ENCODE results near the gene VRK2. TPM values are rescaled to one million over a fixed set of nuclear protein-coding genes. Genes with fewer than 3 reads are reported as not detected.

The VRK2 gene
- total RNA-seq, 1 experiment from 2014 or later: 33.0 TPM

DNA sequence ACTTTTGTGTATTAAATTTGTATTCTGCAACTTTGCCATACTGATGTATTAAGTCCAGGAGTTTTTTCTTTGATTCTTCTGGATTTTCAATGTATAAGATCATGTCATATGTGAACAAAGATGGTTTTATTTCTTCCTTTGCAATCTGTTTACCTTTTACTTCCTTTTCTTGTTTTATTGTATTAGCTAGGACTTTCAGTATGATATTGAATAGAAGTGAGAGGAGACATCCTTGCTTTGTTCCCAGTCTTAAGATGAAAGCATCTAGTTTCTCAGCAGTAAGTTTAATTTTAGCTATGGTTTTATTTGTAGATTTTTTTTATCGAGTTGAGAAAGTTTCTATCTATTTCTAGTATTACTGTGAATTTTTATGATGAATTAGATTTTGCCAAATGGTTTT lies 25.5 kb downstream of the VRK2 start:
- Histone ChIP-seq H3K27me3 (ENCODE audit: insufficient read depth, low read length) (no peaks in the 10 kb centered on the region), H3K27ac (ENCODE audit: low read depth, low read length) (no peak overlapping the region), H3K9me2 (ENCODE audit: insufficient read depth) (no peaks in the 10 kb centered on the region), H3K79me2 (ENCODE audit: insufficient read depth, low read length) (peaks cover 75% of the 10 kb centered on the region), H3K4me3 (replicated peaks in 1 of 2; ENCODE audit: low read depth in 1 of 2, low read length in 2 of 2) (no peak overlapping the region), H3K4me1 (ENCODE audit: control insufficient read depth in 1 of 2, insufficient read depth in 2 of 2, low read length in 2 of 2) (no peaks in the 10 kb centered on the region), H4K20me1 (ENCODE audit: insufficient read depth) (no peaks in the 10 kb centered on the region), H3K4me2 (ENCODE audit: low read length) (no peak overlapping the region), H2AFZ (ENCODE audit: low read depth, low read length, poor library complexity, severe bottlenecking) (no peak overlapping the region), H3K36me3 (ENCODE audit: control insufficient read depth in 1 of 2, insufficient read depth in 2 of 2, low read length in 2 of 2) (no peaks in the 10 kb centered on the region), H3K9ac (ENCODE audit: low read length) (no peak overlapping the region), H3K9me3 (ENCODE audit: control insufficient read depth in 1 of 2, insufficient read depth in 1 of 2, low read depth in 1 of 2, low read length in 2 of 2) (no peaks in the 10 kb centered on the region)
- RAD21 ChIA-PET (ENCODE audit: low non-redundant PET in 1 of 2, low total read pairs in 2 of 2, uncharacterized antibody in 2 of 2, unreplicated experiment in 2 of 2): no interaction called here
- no peak for DNase-seq (ENCODE audit: low read depth, low spot score)
- POLR2A ChIA-PET: no interaction called here
- intact Hi-C loops (cut with micrococcal nuclease): no loop called here
- no peak for ATAC-seq
- no TSS peak for BruUV-seq (replicated peaks)
- TF ChIP-seq CBX3 (IDR thresholded peaks at IDR 0.05; ENCODE audit: low read depth) (no peak), YY1 (IDR thresholded peaks at IDR 0.05; ENCODE audit: extremely low read depth, insufficient replicate concordance, low read depth, low read length) (no peak), TCF7L2 (IDR thresholded peaks at IDR 0.05; ENCODE audit: borderline replicate concordance, extremely low read depth, insufficient read depth, insufficient read length) (no peak), ELF1 (IDR thresholded peaks at IDR 0.05; ENCODE audit: borderline replicate concordance, low read depth) (no peak), SP1 (IDR thresholded peaks at IDR 0.05; ENCODE audit: low read depth) (no peak), ZNF274 (IDR thresholded peaks at IDR 0.05; ENCODE audit: low read depth, low read length) (no peak), EZH2 (IDR thresholded peaks at IDR 0.05) (no peak), POLR2AphosphoS5 (IDR thresholded peaks at IDR 0.05; ENCODE audit: low read depth, low read length) (no peak), ZFX (IDR thresholded peaks at IDR 0.05) (no peak), RAD21 (IDR thresholded peaks at IDR 0.05; ENCODE audit: low read depth) (no peak)
- TF ChIP-seq, protein P1, sequence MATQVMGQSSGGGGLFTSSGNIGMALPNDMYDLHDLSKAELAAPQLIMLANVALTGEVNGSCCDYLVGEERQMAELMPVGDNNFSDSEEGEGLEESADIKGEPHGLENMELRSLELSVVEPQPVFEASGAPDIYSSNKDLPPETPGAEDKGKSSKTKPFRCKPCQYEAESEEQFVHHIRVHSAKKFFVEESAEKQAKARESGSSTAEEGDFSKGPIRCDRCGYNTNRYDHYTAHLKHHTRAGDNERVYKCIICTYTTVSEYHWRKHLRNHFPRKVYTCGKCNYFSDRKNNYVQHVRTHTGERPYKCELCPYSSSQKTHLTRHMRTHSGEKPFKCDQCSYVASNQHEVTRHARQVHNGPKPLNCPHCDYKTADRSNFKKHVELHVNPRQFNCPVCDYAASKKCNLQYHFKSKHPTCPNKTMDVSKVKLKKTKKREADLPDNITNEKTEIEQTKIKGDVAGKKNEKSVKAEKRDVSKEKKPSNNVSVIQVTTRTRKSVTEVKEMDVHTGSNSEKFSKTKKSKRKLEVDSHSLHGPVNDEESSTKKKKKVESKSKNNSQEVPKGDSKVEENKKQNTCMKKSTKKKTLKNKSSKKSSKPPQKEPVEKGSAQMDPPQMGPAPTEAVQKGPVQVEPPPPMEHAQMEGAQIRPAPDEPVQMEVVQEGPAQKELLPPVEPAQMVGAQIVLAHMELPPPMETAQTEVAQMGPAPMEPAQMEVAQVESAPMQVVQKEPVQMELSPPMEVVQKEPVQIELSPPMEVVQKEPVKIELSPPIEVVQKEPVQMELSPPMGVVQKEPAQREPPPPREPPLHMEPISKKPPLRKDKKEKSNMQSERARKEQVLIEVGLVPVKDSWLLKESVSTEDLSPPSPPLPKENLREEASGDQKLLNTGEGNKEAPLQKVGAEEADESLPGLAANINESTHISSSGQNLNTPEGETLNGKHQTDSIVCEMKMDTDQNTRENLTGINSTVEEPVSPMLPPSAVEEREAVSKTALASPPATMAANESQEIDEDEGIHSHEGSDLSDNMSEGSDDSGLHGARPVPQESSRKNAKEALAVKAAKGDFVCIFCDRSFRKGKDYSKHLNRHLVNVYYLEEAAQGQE (IDR thresholded peaks at IDR 0.05; ENCODE audit: low read depth): no peak
- TF ChIP-seq, protein P2, sequence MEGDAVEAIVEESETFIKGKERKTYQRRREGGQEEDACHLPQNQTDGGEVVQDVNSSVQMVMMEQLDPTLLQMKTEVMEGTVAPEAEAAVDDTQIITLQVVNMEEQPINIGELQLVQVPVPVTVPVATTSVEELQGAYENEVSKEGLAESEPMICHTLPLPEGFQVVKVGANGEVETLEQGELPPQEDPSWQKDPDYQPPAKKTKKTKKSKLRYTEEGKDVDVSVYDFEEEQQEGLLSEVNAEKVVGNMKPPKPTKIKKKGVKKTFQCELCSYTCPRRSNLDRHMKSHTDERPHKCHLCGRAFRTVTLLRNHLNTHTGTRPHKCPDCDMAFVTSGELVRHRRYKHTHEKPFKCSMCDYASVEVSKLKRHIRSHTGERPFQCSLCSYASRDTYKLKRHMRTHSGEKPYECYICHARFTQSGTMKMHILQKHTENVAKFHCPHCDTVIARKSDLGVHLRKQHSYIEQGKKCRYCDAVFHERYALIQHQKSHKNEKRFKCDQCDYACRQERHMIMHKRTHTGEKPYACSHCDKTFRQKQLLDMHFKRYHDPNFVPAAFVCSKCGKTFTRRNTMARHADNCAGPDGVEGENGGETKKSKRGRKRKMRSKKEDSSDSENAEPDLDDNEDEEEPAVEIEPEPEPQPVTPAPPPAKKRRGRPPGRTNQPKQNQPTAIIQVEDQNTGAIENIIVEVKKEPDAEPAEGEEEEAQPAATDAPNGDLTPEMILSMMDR (IDR thresholded peaks at IDR 0.05 in 2 of 3, conservative IDR thresholded peaks at IDR 0.05 in 1 of 3; ENCODE audit: borderline replicate concordance in 1 of 3, insufficient read depth in 1 of 3, low read depth in 2 of 3, low read length in 2 of 3): no peak
- TF ChIP-seq, protein P3, sequence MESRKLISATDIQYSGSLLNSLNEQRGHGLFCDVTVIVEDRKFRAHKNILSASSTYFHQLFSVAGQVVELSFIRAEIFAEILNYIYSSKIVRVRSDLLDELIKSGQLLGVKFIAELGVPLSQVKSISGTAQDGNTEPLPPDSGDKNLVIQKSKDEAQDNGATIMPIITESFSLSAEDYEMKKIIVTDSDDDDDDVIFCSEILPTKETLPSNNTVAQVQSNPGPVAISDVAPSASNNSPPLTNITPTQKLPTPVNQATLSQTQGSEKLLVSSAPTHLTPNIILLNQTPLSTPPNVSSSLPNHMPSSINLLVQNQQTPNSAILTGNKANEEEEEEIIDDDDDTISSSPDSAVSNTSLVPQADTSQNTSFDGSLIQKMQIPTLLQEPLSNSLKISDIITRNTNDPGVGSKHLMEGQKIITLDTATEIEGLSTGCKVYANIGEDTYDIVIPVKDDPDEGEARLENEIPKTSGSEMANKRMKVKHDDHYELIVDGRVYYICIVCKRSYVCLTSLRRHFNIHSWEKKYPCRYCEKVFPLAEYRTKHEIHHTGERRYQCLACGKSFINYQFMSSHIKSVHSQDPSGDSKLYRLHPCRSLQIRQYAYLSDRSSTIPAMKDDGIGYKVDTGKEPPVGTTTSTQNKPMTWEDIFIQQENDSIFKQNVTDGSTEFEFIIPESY (IDR thresholded peaks at IDR 0.05; ENCODE audit: extremely low read depth, insufficient replicate concordance, low read length): no peak
- TF ChIP-seq, protein P4, sequence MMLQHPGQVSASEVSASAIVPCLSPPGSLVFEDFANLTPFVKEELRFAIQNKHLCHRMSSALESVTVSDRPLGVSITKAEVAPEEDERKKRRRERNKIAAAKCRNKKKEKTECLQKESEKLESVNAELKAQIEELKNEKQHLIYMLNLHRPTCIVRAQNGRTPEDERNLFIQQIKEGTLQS (IDR thresholded peaks at IDR 0.05): no peak
- CTCF ChIA-PET: no interaction called here
